LoVo (cell line): Measurements from ENCODE around the gene DENND2D.

Source experiments
- DNase-seq: peaks from one replicate; pipeline ENCODE4 v3.0.0-alpha.2; 2016; ENCODE audit warnings: low spot score

Gene DENND2D

DNA sequence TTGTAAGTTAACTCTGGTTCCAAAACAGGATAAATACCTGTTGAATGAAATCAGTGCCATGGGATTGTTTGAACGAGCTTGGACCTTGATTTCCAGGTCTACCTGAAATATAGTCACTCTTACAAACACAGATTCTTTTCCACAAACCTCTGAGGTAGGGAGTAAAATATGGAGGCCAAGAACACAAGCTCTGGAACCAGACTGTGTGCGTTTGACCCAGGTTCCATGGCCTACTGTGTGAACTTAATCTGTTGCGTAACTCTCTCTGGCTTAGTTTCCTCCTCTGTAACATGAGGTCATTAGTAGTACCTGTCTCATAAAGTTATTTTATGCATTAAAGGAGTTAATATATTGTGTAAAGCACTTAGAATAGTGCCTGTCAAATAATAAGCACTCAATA, 25.1 kb downstream of the DENND2D start:
- no peak for DNase-seq

GRCh38 chr1:111174070-111174469, 26.4 kb downstream of the DENND2D start:
- DNase-seq: no peak

- no peak for DNase-seq
Observed at GRCh38 chr1:111172463-111172862, 28.0 kb downstream of the DENND2D start.

DNA sequence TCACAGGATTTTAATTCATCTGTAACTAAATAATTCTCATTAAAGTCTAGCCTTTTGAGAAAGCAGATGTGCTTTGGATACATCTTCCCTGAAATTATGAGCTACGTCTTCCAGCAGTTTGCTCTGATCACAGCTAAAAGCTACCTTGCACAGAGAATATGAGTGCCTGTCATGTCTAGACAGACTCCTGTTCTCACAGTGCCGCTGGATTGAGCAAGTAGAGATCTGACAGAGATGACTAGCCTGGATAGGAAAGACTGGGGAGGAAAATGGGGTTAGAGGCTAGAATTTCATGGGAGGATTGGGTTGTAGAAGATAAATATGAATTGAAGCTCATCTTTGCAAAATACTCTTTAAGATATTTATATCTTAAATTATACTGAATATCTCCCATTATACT, 36.3 kb downstream of the DENND2D start:
- DNase-seq: no peak

DNA sequence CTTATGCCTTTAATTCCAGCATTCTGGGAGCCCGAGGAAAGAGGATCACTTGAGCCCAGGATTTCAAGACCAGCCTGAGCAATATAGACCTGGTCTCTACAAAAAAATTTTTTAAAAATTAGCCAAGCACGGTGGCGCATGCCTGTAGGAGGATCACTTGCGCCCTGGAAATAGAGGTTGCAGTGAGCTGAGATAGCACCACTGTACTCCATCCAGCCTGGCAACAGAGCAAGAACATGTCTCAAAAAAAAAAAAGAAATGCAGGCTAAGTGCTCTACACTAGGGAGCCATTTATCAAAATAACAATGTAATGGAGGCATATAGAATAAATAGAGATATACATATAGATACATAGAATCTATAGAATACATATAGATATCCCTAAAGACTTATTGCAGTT, 37.1 kb downstream of the DENND2D start:
- DNase-seq: no peak

DNA sequence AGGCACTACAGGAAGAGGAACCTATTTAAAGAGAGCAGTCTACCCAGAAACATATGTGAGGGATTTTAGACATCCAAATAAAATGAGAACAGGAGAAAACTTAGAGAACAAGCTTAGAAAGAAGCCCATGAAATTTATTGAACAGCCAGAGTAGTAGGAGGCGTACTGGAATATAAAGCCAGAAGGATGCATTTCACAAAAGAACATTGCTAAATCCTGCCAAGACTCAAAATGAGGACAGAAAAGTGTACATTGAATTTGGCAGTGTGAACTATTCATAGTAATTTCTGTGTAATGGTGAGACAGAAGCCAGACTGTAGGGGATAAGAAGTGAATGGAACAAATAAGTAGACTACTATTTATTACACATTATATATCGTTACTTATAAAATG, 38.0 kb downstream of the DENND2D start:
- DNase-seq: no peak

- DNase-seq: no peak
Observed at GRCh38 chr1:111161843-111162487, 38.5 kb downstream of the DENND2D start.

DNA sequence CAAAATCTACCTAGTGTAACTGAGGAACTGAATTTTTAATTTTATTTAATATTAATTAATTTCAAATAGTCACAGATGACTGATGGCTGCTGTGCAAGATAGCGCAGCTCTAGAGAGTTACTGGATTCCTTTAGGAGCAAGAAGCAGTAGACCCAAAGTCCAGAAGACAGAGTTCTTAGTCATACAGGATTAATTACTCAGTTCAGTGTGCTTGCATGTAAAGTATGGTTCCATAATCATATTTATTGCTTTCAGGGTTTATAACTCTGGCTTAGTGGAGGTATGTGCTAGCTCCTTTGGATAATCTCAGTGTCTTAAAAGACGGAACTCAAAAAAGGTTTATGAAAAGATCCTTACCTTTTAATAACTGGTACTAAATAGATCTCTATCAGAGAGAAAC, 43.0 kb downstream of the DENND2D start:
- DNase-seq: no peak

DNA sequence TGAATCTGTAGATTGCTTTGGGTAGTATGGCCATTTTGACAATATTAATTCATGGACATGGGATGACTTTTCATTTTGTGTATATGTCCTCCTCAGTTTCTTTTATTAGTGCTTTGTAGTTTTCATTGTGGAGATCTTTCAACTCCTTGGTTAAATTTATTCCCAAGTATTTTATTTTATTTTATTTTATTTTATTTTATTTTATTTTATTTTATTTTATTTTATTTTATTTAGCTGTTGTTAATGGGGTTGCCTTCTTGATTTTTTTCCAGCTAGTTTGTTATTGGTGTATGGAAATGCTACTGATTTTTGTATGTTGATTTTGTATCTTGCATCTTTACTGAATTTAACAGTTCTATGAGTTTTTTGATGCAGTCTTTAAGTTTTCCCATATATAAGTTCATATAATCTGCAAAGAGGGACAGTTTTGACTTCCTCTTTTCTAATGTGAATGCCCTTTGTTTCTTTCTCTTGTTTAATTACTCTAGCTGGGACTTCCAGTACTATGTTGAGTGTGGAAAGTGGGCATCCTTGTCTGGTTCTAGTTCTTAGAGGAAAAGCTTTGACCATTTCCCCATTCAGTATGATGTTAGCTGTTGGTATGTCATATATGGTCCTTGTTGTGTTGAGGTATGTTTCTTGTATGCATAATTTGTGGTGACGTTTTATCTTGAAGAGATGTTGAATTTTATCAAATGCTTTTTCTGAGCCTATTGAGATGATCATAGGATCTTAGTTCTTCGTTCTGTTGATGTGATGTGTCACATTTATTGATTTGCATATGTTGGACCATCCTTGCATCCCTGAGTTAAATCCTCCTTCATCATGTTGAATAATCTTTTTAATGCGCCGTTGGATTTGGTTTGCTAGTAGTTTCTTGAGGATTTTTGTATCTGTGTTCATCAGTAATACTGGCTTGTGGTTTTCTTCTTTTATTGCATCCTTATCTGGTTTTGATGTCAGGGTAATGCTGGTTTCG, 46.1 kb downstream of the DENND2D start:
- no peak for DNase-seq

DNA sequence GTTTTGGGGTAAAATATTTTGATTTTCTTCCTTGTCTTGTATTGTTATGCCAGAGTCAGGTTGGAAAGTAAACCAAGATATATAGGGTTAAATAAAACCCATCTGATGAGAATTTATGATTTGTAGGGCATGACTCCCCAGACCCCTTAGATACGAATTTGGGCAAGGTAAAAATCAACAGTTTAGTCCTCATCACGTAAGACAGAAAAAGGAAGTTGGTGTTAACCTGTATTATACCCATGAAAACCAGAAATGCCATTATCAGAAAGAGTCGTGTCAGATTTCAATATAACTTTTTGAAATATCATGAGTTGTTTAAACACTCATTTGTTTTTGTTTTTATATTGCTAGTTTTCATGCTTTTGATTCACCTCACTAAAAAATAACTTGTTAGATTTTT, 48.6 kb downstream of the DENND2D start:
- DNase-seq: no peak

DNA sequence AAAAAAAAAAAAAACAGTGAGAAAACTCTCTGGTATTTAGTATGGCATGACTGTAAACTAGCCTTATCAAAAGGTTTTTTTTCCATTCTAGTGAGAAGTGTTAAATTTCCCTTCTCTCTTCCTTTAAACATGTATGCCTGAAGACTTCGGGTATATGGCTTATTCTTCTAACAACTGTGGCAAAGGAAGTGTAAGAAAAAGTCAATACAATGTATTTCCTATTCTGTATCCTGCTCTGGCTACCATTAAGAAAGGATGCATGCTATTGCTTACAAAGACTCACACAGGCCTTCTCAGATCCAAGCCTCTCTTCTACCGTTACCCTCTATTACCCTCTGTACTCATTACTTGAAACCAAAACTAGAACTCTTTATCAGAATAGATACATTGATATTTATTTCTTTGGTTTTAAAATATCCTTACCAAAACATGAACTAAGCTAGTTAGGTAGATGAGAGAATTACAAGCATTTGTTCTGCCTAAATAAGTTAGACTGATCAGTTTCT, 52.0 kb downstream of the DENND2D start:
- no peak for DNase-seq

DNA sequence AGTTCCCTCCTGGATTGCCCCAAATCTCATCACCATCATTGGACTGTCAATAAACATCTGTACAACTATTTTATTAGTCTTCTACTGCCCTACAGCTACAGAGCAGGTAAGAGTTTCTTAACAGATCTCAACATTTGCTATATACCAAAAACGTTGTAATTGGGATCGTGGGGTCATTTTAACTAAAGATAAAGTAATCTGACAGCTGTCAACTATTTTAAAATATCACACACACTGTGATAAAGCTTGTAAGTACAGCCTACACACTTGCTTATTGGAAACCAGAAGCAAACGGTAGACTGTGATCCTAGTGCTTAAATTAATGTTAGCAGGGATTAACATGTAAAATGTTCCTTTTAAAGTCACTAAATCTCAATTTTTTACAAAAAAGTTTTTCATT, 52.5 kb downstream of the DENND2D start:
- DNase-seq: no peak

DNA sequence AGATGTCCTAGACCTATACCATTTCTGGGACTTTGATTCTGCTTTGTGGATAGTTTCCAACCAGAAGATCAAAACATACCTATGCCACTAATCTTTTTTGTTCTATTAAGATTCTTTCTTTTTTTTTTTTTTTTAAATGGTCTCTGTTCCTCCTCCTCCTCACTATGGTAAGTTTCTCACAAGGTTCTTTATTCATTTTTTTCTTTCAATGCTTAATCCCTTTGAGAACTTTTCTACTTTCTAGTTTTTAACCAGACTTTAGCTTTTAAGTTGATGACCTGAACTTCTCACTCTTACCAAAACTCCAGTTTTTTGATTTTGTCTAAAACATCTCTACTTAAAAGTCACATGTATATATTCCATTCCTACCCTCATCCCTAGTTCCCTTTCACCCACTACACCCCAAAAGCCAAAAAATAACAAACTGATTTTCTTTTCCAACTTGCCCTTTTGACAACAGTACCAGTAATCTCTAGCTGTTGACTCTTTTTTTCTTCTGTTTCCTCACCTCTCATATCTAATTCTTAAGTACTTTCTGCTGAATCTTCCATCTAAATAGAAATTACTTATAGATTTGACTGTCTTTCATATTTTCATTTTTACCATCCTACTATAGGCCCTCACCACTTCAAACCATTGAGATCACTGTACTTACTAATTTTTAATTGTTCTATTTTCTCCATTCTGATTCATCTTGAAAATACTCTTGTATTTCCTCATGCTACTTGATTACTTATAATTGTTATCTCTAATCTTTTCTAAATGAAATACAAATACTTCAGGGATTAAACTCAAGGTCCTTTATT, 54.3 kb downstream of the DENND2D start:
- no peak for DNase-seq

DNA sequence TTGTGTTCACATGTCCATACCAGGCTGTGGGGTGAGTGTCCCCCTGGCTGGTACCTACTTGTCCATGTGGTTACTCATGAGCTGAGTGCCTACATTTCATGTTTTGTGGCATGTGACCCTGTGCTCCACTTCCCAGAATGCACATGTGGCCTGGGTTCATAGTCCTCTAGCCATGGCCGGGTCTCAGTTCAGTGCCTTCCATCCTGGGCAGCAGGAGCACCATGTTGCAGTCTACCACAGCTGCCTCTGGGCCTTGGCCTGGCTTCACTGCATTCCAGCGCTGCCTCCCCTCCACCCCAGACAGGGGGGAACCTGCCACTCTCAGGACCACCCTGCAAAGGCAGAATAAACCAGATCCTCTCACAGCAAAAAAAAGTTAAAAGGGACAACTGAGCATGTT, 54.9 kb downstream of the DENND2D start:
- DNase-seq: no peak

- no peak for DNase-seq
Observed at GRCh38 chr1:111142356-111142975, 58.0 kb downstream of the DENND2D start.

DNA sequence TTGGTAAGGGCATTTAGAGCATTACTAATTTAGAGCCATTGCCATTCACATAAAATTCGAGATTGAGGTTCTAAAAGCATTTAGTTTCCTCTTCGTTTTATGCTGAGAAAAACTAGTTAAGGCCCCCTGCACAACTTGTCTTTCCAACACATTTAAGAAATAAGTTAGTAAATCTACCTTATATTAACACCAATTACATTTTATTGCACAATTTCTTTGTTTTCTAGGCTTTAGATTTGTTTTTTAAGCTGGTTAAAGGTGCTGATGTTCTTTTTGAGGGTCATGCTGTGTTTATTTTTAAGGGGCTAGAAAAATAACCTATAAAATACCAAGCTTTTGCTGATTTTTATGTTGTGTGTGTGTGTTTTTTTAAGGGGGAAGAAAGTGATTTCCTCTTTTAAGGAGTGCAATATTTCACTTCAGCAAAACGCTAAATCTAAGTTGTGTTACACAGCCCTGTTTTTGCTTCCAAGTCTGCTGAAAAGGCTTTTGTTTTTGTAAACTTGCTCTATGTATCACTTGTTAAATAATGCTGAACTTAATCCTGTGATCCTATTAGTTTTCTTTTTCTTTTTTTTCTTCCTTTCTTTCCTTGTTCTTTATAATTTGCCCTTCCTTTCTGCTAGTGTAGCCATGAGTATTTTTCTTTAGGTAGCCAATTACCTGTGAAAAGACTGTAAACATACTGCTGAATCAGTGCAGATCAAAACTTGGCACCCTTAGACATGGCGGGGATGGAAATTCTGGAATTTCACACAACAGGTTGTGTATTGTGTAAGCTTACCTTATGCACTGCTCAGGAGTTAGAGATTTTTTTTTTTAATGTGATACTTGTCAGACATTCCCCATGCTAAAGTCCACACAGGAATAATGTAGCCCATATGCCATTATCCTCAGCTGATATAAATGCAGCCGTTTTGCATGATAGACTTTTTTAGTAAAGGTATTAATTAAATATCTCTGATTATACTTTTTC, 58.9 kb downstream of the DENND2D start:
- no peak for DNase-seq

DNA sequence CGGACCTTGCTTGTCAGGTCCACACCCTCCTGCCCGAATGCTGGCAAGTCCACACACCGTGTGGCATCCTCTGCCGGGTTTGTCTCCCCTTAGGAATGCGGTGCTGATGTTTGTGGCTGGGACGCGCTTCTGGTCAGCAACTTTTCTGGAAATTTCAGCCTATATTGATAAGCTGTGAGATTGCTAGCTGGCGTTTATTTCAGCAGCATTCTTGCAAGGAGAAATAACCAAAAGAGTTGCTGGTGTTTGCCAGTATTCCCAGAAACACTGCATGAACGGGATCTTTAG, 59.8 kb downstream of the DENND2D start:
- DNase-seq: peak; percentile 59

GRCh38 chr1:111139956-111140679, 60.3 kb downstream of the DENND2D start, which contains the start of the genes CEPT1 and DRAM2:
CEPT1 (plus strand) TSS chr1:111140223; CDS start chr1:111147715, 7,492 bp downstream.
DRAM2 (minus strand) TSS chr1:111140093; CDS start chr1:111131554, 8,539 bp downstream.
- DNase-seq: peak; percentile 93

DNA sequence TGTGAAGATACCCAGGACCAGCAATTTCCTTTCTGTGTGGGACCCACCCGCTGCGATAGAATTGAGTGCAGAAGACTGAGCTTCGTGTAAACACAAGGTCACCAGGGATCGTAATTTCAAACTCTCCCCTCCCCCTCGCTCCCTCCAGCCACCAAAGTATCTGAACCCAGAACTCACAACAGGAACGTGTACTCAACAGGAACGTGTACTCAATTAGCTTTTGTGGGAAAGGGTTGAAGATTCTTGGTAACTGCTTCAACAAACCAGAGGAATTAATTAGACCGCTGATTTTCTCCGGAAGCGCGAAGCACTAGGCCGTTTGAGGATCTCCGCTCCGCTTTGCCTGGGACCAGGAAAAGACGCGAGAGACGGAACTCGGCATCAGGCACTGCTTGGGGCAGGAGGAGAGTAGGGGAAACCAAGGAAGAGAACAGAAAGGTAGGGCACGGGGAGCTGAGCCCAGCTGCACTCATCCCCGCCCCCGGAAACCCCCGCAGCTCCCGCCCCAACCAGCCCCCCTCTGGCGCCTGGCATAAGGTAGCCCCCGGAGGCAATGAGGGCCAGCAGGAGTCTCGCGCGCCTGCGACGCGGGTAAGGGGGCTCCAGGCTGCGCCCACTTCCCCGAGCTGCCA, 61.0 kb downstream of the DENND2D start:
- DNase-seq: peak; percentile 66
